Muscle of arm (tissue), 12 donors: ENCODE results near the gene SNX17. TPM values are rescaled to one million over a fixed set of nuclear protein-coding genes. Genes with fewer than 3 reads are reported as not detected.
"Not testable (repeated sequence)": the region's sequence is repeated elsewhere in the genome, so short reads cannot be mapped to it uniquely, and the experiment has no call there.

ENCODE experiments used
- DNase-seq: peaks from one replicate; pipeline ENCODE4 v3.0.0-alpha.2; 2013
- polyA plus RNA-seq, 12 donors: library from polyadenylated mRNA; unstranded; fragments of 120-200 nt; gene quantifications; one replicate each; pipeline ENCODE4 v1.2.1, GENCODE V29; 2013; ENCODE audit not compliant: insufficient read length in 12 of 12

The SNX17 gene
- polyA plus RNA-seq, 12 donors, result 56.4 to 82.2 (median 69.6) TPM; not detected in 1

DNA sequence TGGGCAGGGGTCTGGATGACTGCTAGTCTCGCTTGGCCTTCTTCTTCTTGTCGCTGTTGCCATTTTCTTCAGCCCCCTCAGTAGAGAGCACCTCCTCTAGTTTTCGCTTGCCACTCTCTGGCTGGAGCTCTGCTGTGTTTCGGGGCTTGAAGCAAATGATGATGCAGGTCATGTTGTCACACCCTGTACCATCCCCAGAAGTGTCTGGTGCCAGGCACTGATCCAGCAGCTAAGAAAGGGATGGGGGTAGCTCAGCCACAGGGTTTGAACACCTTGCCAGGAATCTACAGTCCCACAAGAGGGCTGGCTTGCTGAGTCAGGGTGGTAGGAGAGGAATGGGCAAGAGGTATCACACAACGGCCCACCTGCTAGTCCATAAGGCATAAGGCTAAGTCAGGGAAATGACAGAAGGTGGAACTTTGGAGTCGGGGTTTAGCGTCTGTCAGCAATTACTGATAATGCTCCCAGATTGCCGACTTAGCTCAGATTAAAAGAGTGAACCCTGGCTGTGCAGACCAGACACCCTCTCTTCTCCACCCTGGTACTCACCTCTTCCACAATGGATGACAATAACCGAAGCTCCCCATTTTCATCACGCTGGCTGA lies 11.3 kb downstream of the SNX17 start:
- DNase-seq, result no peak

DNA sequence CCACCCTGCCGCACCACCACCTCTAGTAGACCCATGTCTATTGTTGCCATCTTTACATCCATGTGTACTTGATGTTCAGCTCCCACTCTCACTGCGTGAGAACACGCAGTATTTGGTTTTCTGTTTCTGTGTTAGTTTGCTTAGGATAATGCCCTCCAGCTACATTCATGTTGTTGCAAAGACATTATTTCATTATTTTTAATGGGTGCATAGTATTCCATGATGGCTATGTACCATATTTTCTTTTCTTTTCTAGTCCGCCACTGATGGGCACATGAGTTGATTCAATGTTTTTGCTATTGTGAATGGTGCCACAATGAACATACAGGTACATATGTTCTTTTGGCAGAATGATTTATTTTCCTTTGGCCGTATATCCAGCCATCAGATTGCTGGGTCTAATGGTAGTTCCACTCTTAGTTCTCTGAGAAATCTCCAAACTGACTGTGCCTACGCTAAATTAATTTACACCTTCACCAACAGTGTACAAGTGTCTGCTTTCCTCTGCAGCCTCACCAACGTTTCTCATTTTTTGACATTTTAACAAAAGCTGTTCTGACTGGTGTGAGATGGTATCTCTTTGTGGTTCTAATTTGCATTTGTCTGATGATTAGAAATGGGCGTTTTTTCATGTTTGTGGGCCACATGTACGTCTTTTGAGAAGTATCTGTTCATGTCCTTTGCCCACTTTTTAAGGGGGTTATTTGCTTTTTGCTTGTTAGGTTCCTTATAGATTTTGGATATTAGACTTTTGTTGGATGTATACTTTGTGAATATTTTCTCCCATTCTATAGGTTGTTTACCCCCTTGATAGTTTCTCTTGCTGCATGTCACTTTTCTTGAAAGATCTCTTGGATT lies 20.6 kb downstream of the SNX17 start:
- DNase-seq, result no peak

DNA sequence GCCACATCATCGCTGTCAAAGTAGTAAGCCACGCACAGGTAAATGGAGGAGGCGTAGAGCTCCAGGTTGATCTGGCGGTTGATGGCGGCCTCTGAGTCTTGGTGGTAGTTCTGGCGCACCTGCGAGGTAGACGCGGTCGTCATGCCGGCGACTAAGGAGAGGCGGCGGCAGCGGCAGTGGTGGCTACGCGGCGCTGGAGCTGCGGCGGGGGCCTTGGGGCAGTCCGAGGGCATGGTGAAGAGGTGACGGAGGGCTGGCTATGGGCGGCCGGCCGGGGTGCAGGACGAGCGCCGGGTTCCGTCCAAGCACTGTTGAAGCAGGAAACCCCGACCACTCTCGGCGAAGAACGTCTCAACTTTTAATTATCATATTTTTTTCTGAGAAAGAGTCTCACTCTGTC lies 22.8 kb downstream of the SNX17 start:
- DNase-seq, result no peak

DNA sequence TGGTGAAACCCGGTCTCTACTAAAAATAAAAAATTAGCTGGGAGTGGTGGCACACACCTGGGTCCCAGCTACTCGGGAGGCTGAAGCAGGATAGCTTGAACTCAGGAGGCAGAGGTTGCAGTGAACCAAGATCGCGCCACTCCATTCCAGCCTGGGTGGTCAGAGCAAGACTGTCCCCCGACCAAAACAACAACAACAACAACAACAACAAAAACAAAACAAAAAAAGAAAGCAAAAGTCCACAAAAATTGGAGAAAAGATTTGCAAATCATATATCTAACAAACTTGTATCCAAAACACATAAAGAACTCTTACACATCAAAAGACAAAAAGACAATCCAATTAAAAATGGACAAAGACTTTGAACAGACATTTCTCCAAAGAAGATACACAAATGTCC lies 28.5 kb downstream of the SNX17 start:
- DNase-seq, result no peak

DNA sequence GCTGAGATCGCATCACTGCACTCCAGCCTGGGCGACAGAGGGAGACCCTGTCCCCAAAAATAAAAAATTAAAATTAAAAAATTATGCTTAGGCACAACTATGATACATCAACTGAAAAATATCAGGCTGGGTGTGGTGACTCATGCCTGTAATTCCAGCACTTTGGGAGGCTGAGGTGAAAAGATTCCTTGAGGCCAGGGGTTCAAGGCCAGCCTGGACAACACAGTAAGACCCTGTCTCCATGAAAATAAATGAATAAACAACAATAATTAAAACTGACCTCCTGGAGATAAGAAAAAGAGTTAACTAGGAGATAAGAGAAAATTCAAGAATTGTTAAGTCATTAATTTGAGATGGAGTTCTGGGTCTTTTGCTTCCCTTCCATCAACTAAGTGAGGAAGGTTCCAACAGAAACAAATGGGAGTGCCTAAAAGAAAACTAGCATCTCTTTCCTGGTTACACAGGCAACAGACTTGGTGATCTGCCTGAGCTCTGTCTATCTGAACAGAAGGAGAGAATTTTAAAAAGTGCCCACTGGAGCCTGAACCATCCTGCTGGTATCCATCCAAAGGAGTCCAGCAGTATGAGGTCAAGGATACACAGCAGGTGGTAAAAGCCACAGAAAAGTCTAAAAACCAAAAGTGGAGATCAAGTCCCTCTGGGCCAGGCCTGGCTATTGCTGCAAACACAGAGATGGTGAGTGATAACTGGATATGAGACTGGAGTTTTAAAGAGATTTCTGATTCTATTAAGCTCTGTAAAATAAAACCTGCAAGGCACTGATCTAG lies 30.1 kb downstream of the SNX17 start:
- no peak for DNase-seq

DNA sequence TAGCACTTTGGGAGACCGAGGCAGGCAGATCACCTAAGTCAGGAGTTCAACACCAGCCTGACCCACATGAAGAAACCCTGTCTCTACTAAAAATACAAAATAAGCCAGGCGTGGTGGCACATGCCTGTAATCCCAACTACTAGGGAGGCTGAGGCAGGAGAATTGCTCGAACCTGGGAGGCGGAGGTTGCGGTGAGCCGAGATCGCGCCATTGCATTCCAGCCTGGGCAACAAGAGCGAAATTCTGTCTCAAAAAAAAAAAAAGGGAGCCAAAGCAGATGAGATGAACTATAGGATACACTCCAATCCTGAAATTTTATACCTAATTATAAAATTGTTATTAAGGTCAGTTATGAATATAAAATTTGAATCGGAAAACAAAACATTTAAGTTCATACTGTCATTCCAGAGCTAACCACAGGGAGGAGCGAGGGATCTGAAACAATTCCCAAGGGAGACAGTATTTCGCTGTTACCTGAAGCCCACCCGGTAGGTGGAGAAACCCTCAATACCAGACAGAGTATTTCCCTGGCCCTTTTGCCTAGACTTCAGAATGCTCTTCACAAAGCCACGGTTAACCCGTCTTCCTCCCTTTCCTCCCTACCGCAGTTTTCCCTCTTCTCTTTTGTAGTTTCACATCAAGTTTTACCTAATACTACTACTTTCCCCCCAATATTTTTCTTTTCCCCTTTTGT lies 37.5 kb downstream of the SNX17 start:
- peak; percentile 13 for DNase-seq

DNA sequence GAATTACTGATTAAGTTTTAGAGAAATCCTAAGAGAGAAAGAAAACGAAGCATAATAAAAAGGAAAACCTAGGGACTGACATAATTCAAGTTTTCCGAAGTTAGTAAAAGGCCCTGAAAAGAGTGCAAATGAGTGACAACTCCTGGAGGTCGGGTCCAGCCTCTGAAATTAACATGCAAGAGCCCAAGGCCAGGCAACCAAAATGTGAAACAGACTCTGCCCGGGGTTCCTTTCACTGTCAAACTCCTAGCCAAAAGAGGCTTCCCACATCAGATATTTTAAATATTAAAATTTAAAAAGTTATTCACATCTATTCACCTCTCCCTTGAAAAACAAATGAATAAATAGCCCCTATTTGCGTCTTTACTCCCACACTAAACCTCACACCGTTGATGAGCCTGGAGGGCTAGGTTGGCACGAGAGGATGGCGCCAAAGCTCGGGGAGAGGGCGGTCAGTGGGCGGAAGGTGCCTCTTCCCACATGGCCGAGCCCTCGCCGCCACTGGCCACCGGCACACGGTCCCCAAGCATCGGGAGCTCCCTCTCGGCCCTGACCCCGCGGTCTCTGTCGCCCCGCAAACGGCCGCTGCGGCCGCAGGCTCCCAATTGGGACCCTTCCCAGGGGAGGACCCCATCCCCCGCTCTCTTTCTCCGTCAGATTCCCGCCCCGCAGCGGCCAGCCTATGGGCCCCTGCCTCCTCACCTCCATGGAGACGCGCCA lies 38.3 kb downstream of the SNX17 start:
- DNase-seq, result peak; percentile 19

DNA sequence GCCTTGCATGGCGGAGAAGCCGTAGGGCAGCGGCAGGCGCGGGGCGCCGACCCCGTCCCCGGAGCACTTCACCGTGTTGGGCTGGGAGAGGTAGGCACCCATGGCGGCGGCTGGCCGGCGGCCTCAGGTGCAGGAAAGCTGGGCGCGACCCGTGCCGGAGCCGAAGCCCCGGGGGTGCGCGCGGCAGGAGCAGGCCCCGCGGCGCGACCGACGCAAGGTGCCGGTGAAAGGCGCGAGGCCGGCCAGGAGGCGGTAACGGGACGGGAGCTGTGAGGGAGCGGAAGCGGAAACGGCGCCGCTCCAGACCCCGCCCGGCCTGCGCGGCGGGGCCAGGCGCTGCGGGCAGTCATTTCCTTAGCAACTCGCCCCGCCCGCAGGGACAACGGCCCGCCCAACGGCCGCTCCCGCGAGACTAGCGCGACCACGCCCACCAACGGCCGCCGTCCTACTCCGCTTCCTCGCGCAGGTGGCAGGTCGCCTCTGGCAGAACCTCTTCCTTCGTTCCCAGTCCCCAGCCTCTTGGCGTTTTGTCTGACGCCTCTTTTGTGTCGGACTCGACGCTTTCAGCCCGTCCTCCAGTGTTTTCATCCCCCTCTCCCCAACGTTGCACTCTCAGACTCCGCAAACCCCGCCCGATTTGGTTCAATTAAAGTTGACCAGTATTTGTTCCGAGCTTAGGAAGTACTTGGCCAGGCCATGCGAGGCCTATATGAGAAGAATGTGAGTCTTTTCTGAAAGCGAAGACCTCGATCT lies 39.1 kb downstream of the SNX17 start, which contains the start of gene PPM1G:
TSS of gene PPM1G (minus strand) at position 271 of the 753 bp plus-strand sequence. CDS start at position 102, 169 bp downstream.
- DNase-seq, result peak; percentile 95

DNA sequence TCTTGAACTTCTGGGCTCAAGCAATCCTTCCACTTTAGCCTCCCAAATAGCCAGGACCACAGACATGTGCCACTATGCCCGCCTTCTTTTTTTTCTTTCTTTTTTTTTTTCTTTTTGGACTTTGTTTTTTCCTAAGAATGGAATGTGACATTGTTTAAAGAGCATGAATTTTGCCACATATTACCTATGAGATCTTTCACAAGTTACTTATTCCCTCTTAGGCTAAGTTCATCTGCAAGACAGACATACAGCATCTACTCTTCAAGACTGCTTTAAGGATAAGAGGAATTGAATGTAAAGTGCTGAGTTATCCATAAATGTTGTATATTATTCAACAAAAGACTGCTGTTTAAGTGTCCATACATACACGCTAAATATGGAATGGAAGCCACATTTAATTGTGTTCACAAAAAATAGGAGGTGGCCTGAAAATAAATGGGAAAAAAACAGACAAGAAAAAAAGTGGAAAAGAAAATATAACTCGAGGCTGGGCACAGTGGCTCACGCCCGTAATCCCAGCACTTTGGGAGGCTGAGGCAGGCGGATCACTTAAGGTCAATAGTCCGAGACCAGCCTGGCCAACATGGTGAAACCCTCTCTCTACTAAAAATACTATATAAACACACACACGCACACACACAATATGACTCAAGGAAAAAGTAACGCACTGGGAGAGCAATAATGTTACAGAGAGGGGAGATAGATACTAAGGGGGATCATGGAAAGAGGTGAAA lies 42.2 kb downstream of the SNX17 start:
- no peak for DNase-seq

DNA sequence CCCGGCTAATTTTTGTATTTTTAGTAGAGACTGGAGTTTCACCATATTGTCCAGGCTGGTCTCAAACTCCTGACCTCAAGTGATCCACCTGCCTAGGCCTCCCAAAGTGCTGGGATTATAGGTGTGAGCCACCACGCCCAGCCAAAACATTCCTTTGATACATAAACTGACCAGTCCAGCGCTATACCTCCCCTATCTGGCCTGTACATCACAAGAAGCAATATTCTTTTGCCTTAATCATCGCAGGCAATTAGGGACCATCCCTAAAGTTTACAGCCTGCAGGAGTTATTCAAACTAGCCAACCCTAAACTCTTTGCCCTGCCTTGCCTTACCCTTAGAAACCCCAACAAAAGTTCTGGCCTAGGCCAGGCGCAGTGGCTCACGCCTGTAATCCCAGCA lies 45.7 kb downstream of the SNX17 start:
- no peak for DNase-seq

DNA sequence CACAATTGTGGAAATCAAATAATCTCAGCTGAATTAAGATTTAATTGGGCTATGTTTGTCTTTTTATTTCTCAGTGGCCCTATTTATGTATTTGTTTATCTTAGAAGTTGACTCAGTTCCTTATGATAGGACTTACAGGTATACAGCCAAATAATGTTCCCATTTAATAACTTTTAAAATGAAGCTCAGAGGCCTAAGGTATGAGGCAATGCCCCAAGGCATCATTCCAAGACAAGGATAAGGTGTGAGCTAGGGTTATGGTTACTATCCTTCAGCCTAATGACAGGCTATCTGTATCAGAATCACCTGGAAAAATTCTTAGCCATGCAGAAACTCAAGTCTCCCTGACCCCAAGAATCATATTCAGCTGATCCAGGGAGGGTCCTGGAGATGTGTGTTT lies 50.6 kb downstream of the SNX17 start:
- DNase-seq, result no peak

DNA sequence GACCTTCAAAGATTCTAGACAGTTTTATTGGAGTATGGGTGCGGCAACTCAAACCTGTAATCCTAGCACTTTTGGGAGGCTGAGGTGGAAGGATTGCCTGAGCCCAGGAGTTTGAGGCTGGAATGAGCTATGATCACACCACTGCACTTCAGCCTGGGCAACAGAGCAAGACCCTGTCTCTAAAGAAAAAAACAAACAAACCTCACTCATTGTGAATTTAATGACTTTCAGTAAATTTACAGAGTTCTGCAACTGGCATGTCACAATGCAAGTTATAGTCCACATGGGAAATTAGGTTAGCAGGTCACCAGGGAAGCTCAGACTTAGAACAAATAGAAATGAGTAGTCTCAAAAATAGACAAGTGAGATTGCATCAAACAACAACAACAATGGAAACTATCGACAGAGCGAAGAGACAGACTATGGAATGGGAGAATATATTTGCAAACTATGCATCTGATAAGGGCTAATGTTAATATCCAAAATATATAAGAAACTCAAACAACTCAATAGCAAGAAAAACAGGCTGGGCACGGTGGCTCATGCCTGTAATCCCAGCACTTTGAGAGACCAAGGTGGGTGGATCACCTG lies 51.3 kb downstream of the SNX17 start:
- no peak for DNase-seq

DNA sequence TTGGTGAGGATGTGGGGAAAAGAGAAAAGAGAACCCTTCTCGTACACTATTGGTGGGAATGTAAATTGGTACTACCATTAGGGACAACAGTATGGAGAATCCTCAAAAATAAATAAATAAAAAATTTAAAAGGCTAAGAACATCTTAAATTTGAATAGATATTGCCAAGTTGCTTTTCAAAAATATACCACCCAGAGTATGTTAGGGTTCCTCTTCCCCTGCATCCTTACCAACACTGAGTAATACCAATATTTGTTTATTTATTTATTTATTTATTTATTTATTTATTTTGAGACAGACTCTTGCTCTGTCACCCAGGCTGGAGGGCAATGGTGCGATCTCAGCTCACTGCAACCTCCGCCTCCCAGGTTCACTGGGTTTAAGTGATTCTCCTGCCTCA lies 52.5 kb downstream of the SNX17 start:
- DNase-seq, result no peak

DNA sequence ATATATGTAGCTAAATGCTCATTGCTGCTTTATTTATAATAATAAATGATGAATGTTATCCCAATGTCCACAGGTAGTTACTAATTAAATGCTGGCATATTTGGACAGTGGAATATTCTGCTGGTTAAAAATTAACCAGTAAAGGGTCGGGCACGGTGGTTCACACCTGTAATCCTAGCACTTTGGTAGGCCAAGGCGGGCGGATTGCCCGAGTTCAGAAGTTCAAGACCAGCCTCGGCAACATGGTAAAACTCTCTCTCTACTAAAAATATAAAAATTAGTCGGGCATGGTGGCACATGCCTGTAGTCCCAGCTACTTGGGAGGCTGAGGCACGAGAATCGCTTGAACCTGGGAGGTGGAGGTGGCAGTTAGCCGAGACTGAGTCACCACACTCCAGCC lies 54.6 kb downstream of the SNX17 start:
- not testable (repeated sequence) for DNase-seq

Other genes with a start within 250 kb of the SNX17 start
- under 1 TPM in 10 of 12 donors, not detected in 2; 0.12 to 0.70 (median 0.34) TPM for gene ABHD1, start 246.8 kb upstream of the SNX17 start, polyA plus RNA-seq
- gene PREB, start 236.0 kb upstream of the SNX17 start, polyA plus RNA-seq, result 10 to 100 TPM in 11 of 12 donors, not detected in 1; 24.1 to 39.8 (median 33.6) TPM
- not detected for gene PRR30, start 231.2 kb upstream of the SNX17 start, polyA plus RNA-seq
- under 1 TPM in 10 of 12 donors, not detected in 2; 0.18 to 0.44 (median 0.30) TPM for gene TCF23, start 221.6 kb upstream of the SNX17 start, polyA plus RNA-seq
- 100 to 1,000 TPM in 5 of 12 donors, 10 to 100 TPM in 6, not detected in 1; 85.6 to 115 (median 98.3) TPM for gene ATRAID, start 158.6 kb upstream of the SNX17 start, polyA plus RNA-seq
- 10 to 100 TPM in 11 of 12 donors, not detected in 1; 11.1 to 25.1 (median 17.6) TPM for gene SLC5A6, start 158.3 kb upstream of the SNX17 start, polyA plus RNA-seq
- 10 to 100 TPM in 11 of 12 donors, not detected in 1; 18.7 to 45.3 (median 24.5) TPM for gene CAD, start 153.2 kb upstream of the SNX17 start, polyA plus RNA-seq
- 1 to 10 TPM in 3 of 12 donors, under 1 TPM in 7, not detected in 2; 0.18 to 2.2 (median 0.81) TPM for gene SLC30A3, start 107.6 kb upstream of the SNX17 start, polyA plus RNA-seq
- under 1 TPM in 7 of 12 donors, not detected in 5; 0.14 to 0.74 (median 0.28) TPM for gene DNAJC5G, start 95.2 kb upstream of the SNX17 start, polyA plus RNA-seq
- gene TRIM54, start 88.2 kb upstream of the SNX17 start, polyA plus RNA-seq, result 100 to 1,000 TPM in 4 of 12 donors, 10 to 100 TPM in 7, not detected in 1; 34.2 to 125 (median 94.4) TPM
- gene UCN, start 62.2 kb upstream of the SNX17 start, polyA plus RNA-seq, result 1 to 10 TPM in 7 of 12 donors, under 1 TPM in 3, not detected in 2; 0.59 to 2.1 (median 1.4) TPM
- 10 to 100 TPM in 11 of 12 donors, not detected in 1; 37.8 to 89.1 (median 51.3) TPM for gene MPV17, start 47.5 kb upstream of the SNX17 start, polyA plus RNA-seq
- gene GTF3C2, start 13.9 kb upstream of the SNX17 start, polyA plus RNA-seq, result 10 to 100 TPM in 11 of 12 donors, not detected in 1; 24.0 to 46.5 (median 31.3) TPM
- gene EIF2B4, start 278 bp upstream of the SNX17 start, polyA plus RNA-seq, result 10 to 100 TPM in 11 of 12 donors, not detected in 1; 29.0 to 37.7 (median 32.5) TPM
- 10 to 100 TPM in 9 of 12 donors, 1 to 10 TPM in 2, not detected in 1; 9.1 to 20.0 (median 11.6) TPM for gene ZNF513, start 10.1 kb downstream of the SNX17 start, polyA plus RNA-seq
- gene PPM1G, start 39.0 kb downstream of the SNX17 start, polyA plus RNA-seq, result 10 to 100 TPM in 11 of 12 donors, not detected in 1; 42.8 to 64.1 (median 54.4) TPM
- 100 to 1,000 TPM in 11 of 12 donors, not detected in 1; 112 to 127 (median 120) TPM for gene NRBP1, start 58.0 kb downstream of the SNX17 start, polyA plus RNA-seq
- 1 to 10 TPM in 9 of 12 donors, under 1 TPM in 1, not detected in 2; 0.74 to 4.6 (median 2.2) TPM for gene KRTCAP3, start 71.8 kb downstream of the SNX17 start, polyA plus RNA-seq
- 10 to 100 TPM in 11 of 12 donors, not detected in 1; 12.1 to 35.2 (median 20.4) TPM for gene IFT172, start 119.1 kb downstream of the SNX17 start, polyA plus RNA-seq
- 10 to 100 TPM in 3 of 12 donors, 1 to 10 TPM in 8, not detected in 1; 6.1 to 15.5 (median 8.4) TPM for gene FNDC4, start 124.6 kb downstream of the SNX17 start, polyA plus RNA-seq
- gene GCKR, start 126.2 kb downstream of the SNX17 start, polyA plus RNA-seq, result under 1 TPM in 5 of 12 donors, not detected in 7; 0.08 to 0.30 (median 0.25) TPM
- 10 to 100 TPM in 11 of 12 donors, not detected in 1; 38.3 to 60.4 (median 48.9) TPM for gene ZNF512, start 212.4 kb downstream of the SNX17 start, polyA plus RNA-seq